CMK (cell line): Measurements from ENCODE around the gene CNNM3.

Experiments
- DNase-seq: peaks from one replicate; pipeline ENCODE4 v3.0.0-alpha.2; 2010; ENCODE audit warnings: low read depth

Gene CNNM3

GRCh38 chr2:96878171-96878570 lies 62.1 kb downstream of the CNNM3 start:
- DNase-seq, result no peak

GRCh38 chr2:96878796-96879544 lies 62.9 kb downstream of the CNNM3 start:
- no peak for DNase-seq

DNA sequence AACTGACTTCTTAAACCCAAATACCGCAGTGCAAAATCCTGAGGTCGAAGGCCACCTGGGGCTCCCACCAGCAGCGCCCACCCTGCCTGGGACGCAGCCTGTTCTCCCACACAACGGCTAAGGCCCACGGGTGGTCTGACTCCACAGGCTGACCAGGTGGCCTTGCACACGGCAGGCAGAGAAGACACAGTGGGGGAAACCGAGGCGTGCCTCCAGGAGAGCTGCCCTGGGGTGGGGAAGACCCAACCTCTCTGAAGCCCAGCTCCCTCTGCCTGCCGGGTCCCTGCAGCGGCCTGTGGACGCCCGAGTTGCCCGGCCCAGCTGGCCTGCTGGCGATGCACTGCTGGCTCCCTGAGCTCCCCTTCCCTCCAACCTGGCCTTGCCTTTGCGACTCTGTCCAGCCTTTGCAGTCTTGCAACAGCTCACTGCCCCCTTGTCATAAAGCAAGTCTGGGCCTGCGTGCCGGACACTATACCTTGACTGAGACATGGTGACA lies 63.5 kb downstream of the CNNM3 start:
- DNase-seq, result no peak

DNA sequence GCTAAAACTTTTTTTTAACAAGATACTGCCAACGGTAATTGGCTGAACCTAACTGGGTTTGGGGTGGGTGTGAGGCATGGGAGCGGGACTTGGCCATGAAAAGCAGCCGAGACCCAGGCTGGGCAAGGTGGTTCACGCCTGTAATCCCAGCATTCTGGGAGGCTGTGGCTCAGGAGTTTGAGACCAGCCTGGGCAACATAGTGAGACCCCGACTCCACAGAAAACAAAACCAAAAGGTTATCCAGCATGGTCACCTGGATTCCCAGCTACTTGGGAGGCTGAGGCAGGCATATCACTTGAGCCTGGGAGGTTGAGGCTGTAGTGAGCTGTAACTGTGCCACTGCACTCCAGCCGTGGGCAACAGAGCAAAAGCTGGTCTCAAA lies 64.8 kb downstream of the CNNM3 start:
- DNase-seq, result no peak

- DNase-seq, result no peak
Measured at GRCh38 chr2:96881349-96882195, 65.5 kb downstream of the CNNM3 start.

GRCh38 chr2:96882230-96882629 lies 66.2 kb downstream of the CNNM3 start:
- no peak for DNase-seq

DNA sequence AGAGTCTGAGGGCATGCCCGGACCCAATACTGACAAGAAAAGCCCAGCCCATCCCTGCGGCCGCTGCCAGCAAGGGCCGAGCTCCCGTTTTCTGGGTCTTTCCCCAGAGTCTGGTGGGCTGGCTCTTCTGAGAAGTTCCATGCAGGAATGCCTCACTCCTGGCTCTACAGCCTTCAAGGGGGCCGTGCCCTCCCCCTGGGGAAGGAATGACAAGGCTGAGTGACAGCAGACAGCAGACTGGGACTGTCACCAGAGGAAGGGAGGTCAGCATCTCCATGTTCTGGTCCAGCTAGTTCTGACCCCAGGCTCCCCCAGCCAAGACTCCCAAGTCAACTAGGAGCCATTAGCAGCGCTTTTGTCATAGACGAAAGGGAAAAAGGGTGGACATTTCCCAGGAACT lies 66.8 kb downstream of the CNNM3 start:
- no peak for DNase-seq

GRCh38 chr2:96883306-96883705 lies 67.2 kb downstream of the CNNM3 start:
- DNase-seq, result no peak
